ENCODE data around the gene GNAL. TPM values are rescaled to one million over a fixed set of nuclear protein-coding genes. Genes with fewer than 3 reads are reported as not detected.

Gene GNAL
- total and polyA plus RNA-seq, 2 of the 4 experiments (the other 2 are of a cell fraction) = 0.15 to 0.36 TPM

DNA sequence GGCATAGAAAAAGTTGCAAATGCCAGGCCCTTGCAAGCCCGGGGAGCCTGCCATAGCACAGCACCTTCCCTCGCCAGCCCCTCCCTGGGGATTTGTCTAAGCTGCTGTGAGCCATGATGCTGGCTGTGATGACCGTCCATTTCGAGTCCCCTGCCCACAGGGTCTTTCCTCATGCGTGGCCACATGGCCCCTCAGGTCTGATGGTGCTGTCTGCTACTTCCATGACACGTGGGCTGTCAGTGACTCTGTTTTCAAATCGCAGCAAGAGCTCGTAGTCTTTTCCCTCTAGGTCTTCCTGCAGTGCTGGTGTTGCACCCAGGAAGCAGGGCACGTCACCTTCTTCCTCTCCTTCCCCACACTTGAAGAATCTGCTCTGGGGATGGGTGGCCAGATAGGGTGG lies 15.5 kb upstream of the GNAL start:
- intact Hi-C loops (cut with micrococcal nuclease) = no loop called here
- no peak overlapping the region for H3K4me3 ChIP-seq (ENCODE audit: insufficient read depth, low read depth, low read length)
- H3K9ac ChIP-seq (ENCODE audit: low read depth, low read length) = no peak overlapping the region
- ATAC-seq (ENCODE audit: low read depth) (no peak), DNase-seq (no peak)
- H2BK5ac ChIP-seq (ENCODE audit: low read depth, low read length, poor library complexity, severe bottlenecking) = no peak overlapping the region
- no peak overlapping the region for H2AK9ac ChIP-seq (replicated peaks; ENCODE audit: low read depth, low read length, poor library complexity)
- no peak overlapping the region for H3K14ac ChIP-seq (replicated peaks; ENCODE audit: low read depth, low read length)
- H2BK15ac ChIP-seq (ENCODE audit: low read depth, low read length) = no peak overlapping the region
- H3K27ac ChIP-seq (ENCODE audit: insufficient read depth, low read length) = no peak overlapping the region
- H3K9me3 ChIP-seq (ENCODE audit: control insufficient read depth, insufficient read depth, low read length) = no peaks in the 10 kb centered on the region
- no peaks in the 10 kb centered on the region for H3K9me1 ChIP-seq (ENCODE audit: insufficient read depth, low read length)
- ChIA-PET POLR2A (ENCODE audit: unreplicated experiment) (no interaction called here), CTCF (no interaction called here)
- peaks cover 24% of the 10 kb centered on the region for H3K27me3 ChIP-seq (ENCODE audit: control insufficient read depth, insufficient read depth, low read length)
- no peak overlapping the region for H4K5ac ChIP-seq (ENCODE audit: low read depth, low read length)
- no peaks in the 10 kb centered on the region for H3K36me3 ChIP-seq (ENCODE audit: control insufficient read depth, insufficient read depth, low read length)
- no peak overlapping the region for H4K91ac ChIP-seq (ENCODE audit: insufficient read depth, low read depth, low read length)
- no peak overlapping the region for H2BK120ac ChIP-seq (ENCODE audit: low read depth, low read length)
- no peak overlapping the region for H3K23ac ChIP-seq (ENCODE audit: low read depth, low read length)
- dilution Hi-C loops (cut with HindIII; ENCODE audit: low sequenced_read_pairs, unreplicated experiment) = no loop called here
- no peak overlapping the region for H3K4ac ChIP-seq (ENCODE audit: low read depth, low read length)
- no peaks in the 10 kb centered on the region for H4K20me1 ChIP-seq (ENCODE audit: insufficient read depth, low read length)
- H2BK20ac ChIP-seq (ENCODE audit: low read depth, low read length) = no peak overlapping the region
- TF ChIP-seq FOS (IDR thresholded peaks at IDR 0.05; ENCODE audit: low read depth, low read length) (no peak), RCOR1 (IDR thresholded peaks at IDR 0.05; ENCODE audit: insufficient replicate concordance, low read length) (no peak), RAD21 (IDR thresholded peaks at IDR 0.05; ENCODE audit: low read length) (no peak), BHLHE40 (IDR thresholded peaks at IDR 0.05; ENCODE audit: low read depth, low read length) (no peak), RFX5 (IDR thresholded peaks at IDR 0.05; ENCODE audit: low read depth, low read length) (no peak), MAZ (IDR thresholded peaks at IDR 0.05; ENCODE audit: borderline replicate concordance, low read depth, low read length) (no peak), MAFK (IDR thresholded peaks at IDR 0.05; ENCODE audit: low read depth, low read length) (no peak), MXI1 (IDR thresholded peaks at IDR 0.05; ENCODE audit: borderline replicate concordance, low read depth, low read length) (no peak), NFE2L2 (IDR thresholded peaks at IDR 0.05; ENCODE audit: low read depth, low read length) (no peak), CHD1 (IDR thresholded peaks at IDR 0.05; ENCODE audit: low read depth, low read length) (no peak), SMC3 (IDR thresholded peaks at IDR 0.05; ENCODE audit: low read depth, low read length) (no peak), CEBPB (IDR thresholded peaks at IDR 0.05; ENCODE audit: low read depth, low read length) (no peak)
- TF ChIP-seq, protein P1, sequence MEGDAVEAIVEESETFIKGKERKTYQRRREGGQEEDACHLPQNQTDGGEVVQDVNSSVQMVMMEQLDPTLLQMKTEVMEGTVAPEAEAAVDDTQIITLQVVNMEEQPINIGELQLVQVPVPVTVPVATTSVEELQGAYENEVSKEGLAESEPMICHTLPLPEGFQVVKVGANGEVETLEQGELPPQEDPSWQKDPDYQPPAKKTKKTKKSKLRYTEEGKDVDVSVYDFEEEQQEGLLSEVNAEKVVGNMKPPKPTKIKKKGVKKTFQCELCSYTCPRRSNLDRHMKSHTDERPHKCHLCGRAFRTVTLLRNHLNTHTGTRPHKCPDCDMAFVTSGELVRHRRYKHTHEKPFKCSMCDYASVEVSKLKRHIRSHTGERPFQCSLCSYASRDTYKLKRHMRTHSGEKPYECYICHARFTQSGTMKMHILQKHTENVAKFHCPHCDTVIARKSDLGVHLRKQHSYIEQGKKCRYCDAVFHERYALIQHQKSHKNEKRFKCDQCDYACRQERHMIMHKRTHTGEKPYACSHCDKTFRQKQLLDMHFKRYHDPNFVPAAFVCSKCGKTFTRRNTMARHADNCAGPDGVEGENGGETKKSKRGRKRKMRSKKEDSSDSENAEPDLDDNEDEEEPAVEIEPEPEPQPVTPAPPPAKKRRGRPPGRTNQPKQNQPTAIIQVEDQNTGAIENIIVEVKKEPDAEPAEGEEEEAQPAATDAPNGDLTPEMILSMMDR (conservative IDR thresholded peaks at IDR 0.05; ENCODE audit: low read depth, low read length) = no peak
- TF ChIP-seq, protein P2, sequence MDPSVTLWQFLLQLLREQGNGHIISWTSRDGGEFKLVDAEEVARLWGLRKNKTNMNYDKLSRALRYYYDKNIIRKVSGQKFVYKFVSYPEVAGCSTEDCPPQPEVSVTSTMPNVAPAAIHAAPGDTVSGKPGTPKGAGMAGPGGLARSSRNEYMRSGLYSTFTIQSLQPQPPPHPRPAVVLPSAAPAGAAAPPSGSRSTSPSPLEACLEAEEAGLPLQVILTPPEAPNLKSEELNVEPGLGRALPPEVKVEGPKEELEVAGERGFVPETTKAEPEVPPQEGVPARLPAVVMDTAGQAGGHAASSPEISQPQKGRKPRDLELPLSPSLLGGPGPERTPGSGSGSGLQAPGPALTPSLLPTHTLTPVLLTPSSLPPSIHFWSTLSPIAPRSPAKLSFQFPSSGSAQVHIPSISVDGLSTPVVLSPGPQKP (IDR thresholded peaks at IDR 0.05; ENCODE audit: borderline replicate concordance, low read depth, low read length) = no peak
- H2AFZ ChIP-seq (replicated peaks; ENCODE audit: low read length, poor library complexity) = no peak overlapping the region
- no peaks in the 10 kb centered on the region for H3K79me1 ChIP-seq (ENCODE audit: low read depth in 1 of 2, low read length in 2 of 2)
- no TSS peak for BruUV-seq (replicated peaks)
- no peak overlapping the region for H3K4me2 ChIP-seq (ENCODE audit: low read depth, low read length)
- 42% methylated on average over 6 of the region's 9 CpGs; no CpG with 5 or more reads in 1 of the 2 experiments for WGBS, 2 experiments (ENCODE audit: extremely low coverage in 2 of 2, insufficient read length in 1 of 2)
- no peak overlapping the region for H4K8ac ChIP-seq (ENCODE audit: low read depth in 2 of 2, low read length in 2 of 2)
- no peak overlapping the region for H3K56ac ChIP-seq (ENCODE audit: extremely low read depth, insufficient read depth, low read length)
- H2AK5ac ChIP-seq (ENCODE audit: low read depth, low read length) = no peak overlapping the region
- in situ Hi-C loops (cut with MboI; ENCODE audit: low sequenced_read_pairs) = no loop called here
- H3K4me1 ChIP-seq (ENCODE audit: control insufficient read depth, insufficient read depth, low read length) = no peaks in the 10 kb centered on the region
- H3K18ac ChIP-seq (ENCODE audit: low read depth, low read length) = no peak overlapping the region
